H9 (cell line): ENCODE data around the gene CDC37L1. TPM values are rescaled to one million over a fixed set of nuclear protein-coding genes. Genes with fewer than 3 reads are reported as not detected.

ENCODE experiments used
- DNase-seq: peaks from one replicate; pipeline ENCODE4 v3.0.0-alpha.2; 2017
- H2AFZ ChIP-seq: one replicate; pipeline ENCODE4 v1.6.1; 2013; ENCODE audit warnings: mild to moderate bottlenecking, low read length, control low read depth, moderate library complexity
- H2AK5ac ChIP-seq: 2 replicates; pipeline ENCODE4 v1.6.1; 2013; ENCODE audit warnings: low read length, control low read depth, mixed read lengths; ENCODE audit not compliant: insufficient read length
- H2BK120ac ChIP-seq: one replicate; pipeline ENCODE4 v1.6.1; 2013; ENCODE audit warnings: low read depth, mild to moderate bottlenecking, low read length, control low read depth, inconsistent platforms; ENCODE audit not compliant: poor library complexity, severe bottlenecking
- H2BK12ac ChIP-seq: 2 replicates; pipeline ENCODE4 v1.6.1; 2013; ENCODE audit warnings: low read length, control low read depth, mixed read lengths, low read depth; ENCODE audit not compliant: insufficient read length
- H2BK15ac ChIP-seq: 2 replicates; pipeline ENCODE4 v1.6.1; 2013; ENCODE audit warnings: low read depth, low read length, control low read depth
- H2BK20ac ChIP-seq: one replicate; pipeline ENCODE4 v1.6.1; 2013; ENCODE audit warnings: low read depth, mild to moderate bottlenecking, low read length, control low read depth, inconsistent platforms; ENCODE audit not compliant: poor library complexity, severe bottlenecking
- H2BK5ac ChIP-seq: 2 replicates; pipeline ENCODE4 v1.6.1; 2013; ENCODE audit warnings: low read length, control low read depth, mixed read lengths; ENCODE audit not compliant: insufficient read length
- H3K14ac ChIP-seq: 2 replicates; pipeline ENCODE4 v1.6.1; 2013; ENCODE audit warnings: low read length, control low read depth; ENCODE audit not compliant: insufficient read depth
- H3K18ac ChIP-seq: 2 replicates; pipeline ENCODE4 v1.6.1; 2013; ENCODE audit warnings: low read depth, mild to moderate bottlenecking, mixed read lengths, low read length, control low read depth; ENCODE audit not compliant: insufficient read length
- H3K23ac ChIP-seq: 2 replicates; pipeline ENCODE4 v1.6.1; 2013; ENCODE audit warnings: low read length, control low read depth, mixed read lengths, low read depth; ENCODE audit not compliant: insufficient read length
- H3K23me2 ChIP-seq: 2 replicates; pipeline ENCODE4 v1.6.1; 2013; ENCODE audit warnings: low read depth, mild to moderate bottlenecking, mixed read lengths, low read length, control low read depth; ENCODE audit not compliant: insufficient read length, poor library complexity, severe bottlenecking
- H3K27ac ChIP-seq: 2 replicates; pipeline ENCODE4 v1.5.1; 2013; ENCODE audit warnings: low read length, control low read depth, mixed read lengths, low read depth; ENCODE audit not compliant: insufficient read length
- H3K27me3 ChIP-seq: 2 replicates; pipeline ENCODE4 v1.6.1; 2013; ENCODE audit warnings: low read length, control low read depth, inconsistent platforms; ENCODE audit not compliant: insufficient read depth
- H3K4ac ChIP-seq: 2 replicates; pipeline ENCODE4 v1.6.1; 2013; ENCODE audit warnings: low read depth, mild to moderate bottlenecking, control low read depth, inconsistent platforms, low read length, moderate library complexity
- H3K4me1 ChIP-seq: 2 replicates; pipeline ENCODE4 v1.6.1; 2013; ENCODE audit warnings: low read length, control low read depth, inconsistent platforms; ENCODE audit not compliant: insufficient read depth
- H3K4me2 ChIP-seq: 2 replicates; pipeline ENCODE4 v1.6.1; 2013; ENCODE audit warnings: low read length, control low read depth, mixed read lengths; ENCODE audit not compliant: insufficient read length, insufficient read depth
- H3K56ac ChIP-seq: 2 replicates; pipeline ENCODE4 v1.6.1; 2013; ENCODE audit warnings: low read depth, mild to moderate bottlenecking, mixed read lengths, low read length, control low read depth; ENCODE audit not compliant: insufficient read length
- H3K79me1 ChIP-seq: 2 replicates; pipeline ENCODE4 v1.6.1; 2013; ENCODE audit warnings: low read depth, mild to moderate bottlenecking, moderate library complexity, low read length, control low read depth, inconsistent platforms; ENCODE audit not compliant: insufficient read depth, poor library complexity, severe bottlenecking
- H3K79me2 ChIP-seq: 2 replicates; pipeline ENCODE4 v1.6.1; 2013; ENCODE audit warnings: low read length, control low read depth, inconsistent platforms; ENCODE audit not compliant: insufficient read depth
- H3K9ac ChIP-seq: 2 replicates; pipeline ENCODE4 v1.6.1; 2013; ENCODE audit warnings: low read length, control low read depth, mixed read lengths; ENCODE audit not compliant: insufficient read length; ENCODE audit errors: extremely low read depth
- H3K9me3 ChIP-seq: one replicate; pipeline ENCODE4 v1.6.1; 2013; ENCODE audit warnings: low read depth, low read length, inconsistent platforms; ENCODE audit not compliant: control insufficient read depth
- H3T11ph ChIP-seq: one replicate; pipeline ENCODE4 v1.6.1; 2013; ENCODE audit warnings: mild to moderate bottlenecking, low read length, control low read depth, inconsistent platforms
- H4K20me1 ChIP-seq: one replicate; pipeline ENCODE4 v1.6.1; 2013; ENCODE audit not compliant: control insufficient read depth, insufficient read length, insufficient read depth
- H4K5ac ChIP-seq: 2 replicates; pipeline ENCODE4 v1.6.1; 2013; ENCODE audit warnings: low read depth, mild to moderate bottlenecking, mixed read lengths, low read length, control low read depth; ENCODE audit not compliant: insufficient read length
- H4K8ac ChIP-seq: replicated peaks from 2 replicates; pipeline ENCODE4 v1.6.1; 2013; ENCODE audit warnings: low read length, control low read depth, mixed read lengths, low read depth; ENCODE audit not compliant: insufficient read length
- H4K91ac ChIP-seq: 2 replicates; pipeline ENCODE4 v1.6.1; 2013; ENCODE audit warnings: low read depth, mild to moderate bottlenecking, moderate library complexity, mixed read lengths, low read length, control low read depth; ENCODE audit not compliant: insufficient read length
- H3K27ac Mint-ChIP-seq, 3 experiments: 2 replicates in 2 of 3; 3 replicates in 1 of 3; pipeline ENCODE4 v1.8.0; 2020 to 2021; ENCODE audit warnings: mixed read lengths in 3 of 3, mild to moderate bottlenecking in 1 of 3, moderate library complexity in 1 of 3
- H3K27me3 Mint-ChIP-seq: 2 replicates; pipeline ENCODE4 v1.8.0; 2021; ENCODE audit warnings: low read depth, mild to moderate bottlenecking, moderate library complexity, mixed read lengths
- H3K36me3 Mint-ChIP-seq, 3 experiments: 2 replicates in 2 of 3; 3 replicates in 1 of 3; pipeline ENCODE4 v1.8.0; 2020 to 2021; ENCODE audit warnings: low read depth in 3 of 3, mixed read lengths in 3 of 3; ENCODE audit not compliant: insufficient read depth in 1 of 3
- H3K4me1 Mint-ChIP-seq, 2 experiments: 2 replicates each; pipeline ENCODE4 v1.8.0; 2020; ENCODE audit warnings: mixed read lengths in 2 of 2
- H3K4me3 Mint-ChIP-seq, 2 experiments: 2 replicates in 1 of 2; 3 replicates in 1 of 2; pipeline ENCODE4 v1.8.0; 2020 to 2021; ENCODE audit warnings: mild to moderate bottlenecking in 2 of 2, mixed read lengths in 2 of 2, moderate library complexity in 1 of 2
- H3K9me3 Mint-ChIP-seq, 2 experiments: 2 replicates in 1 of 2; 3 replicates in 1 of 2; pipeline ENCODE4 v1.8.0; 2020; ENCODE audit warnings: mild to moderate bottlenecking in 2 of 2, mixed read lengths in 2 of 2, moderate library complexity in 1 of 2
- total RNA-seq: library from RNA; stranded (reverse); gene quantifications from 2 replicates; pipeline ENCODE4 v1.2.1, GENCODE V29; 2021
- TF ChIP-seq, protein P1 (sequence below): fragments of 200-600 bp; sonication (generic); conservative IDR thresholded peaks from 3 replicates; pipeline ENCODE4 v1.8.0; 2021; ENCODE audit warnings: antibody characterized with exemption, mild to moderate bottlenecking

The CDC37L1 gene
- total RNA-seq, 1 experiment from 2014 or later, result 17.6 TPM

GRCh38 chr9:4709380-4709779 lies 30.0 kb downstream of the CDC37L1 start:
- Histone ChIP-seq H4K20me1 (no peaks in the 10 kb centered on the region), H3K23me2 (no peaks in the 10 kb centered on the region), H4K91ac (no peak overlapping the region), H3K56ac (no peak overlapping the region), H3T11ph (no peak overlapping the region), H3K9ac (no peak overlapping the region), H3K9me3 (no peaks in the 10 kb centered on the region), H3K79me2 (no peaks in the 10 kb centered on the region), H3K4me1 (no peaks in the 10 kb centered on the region), H3K4me2 (no peak overlapping the region), H2AK5ac (no peak overlapping the region), H2AFZ (no peak overlapping the region), H3K27me3 (no peaks in the 10 kb centered on the region), H2BK12ac (no peak overlapping the region), H3K14ac (no peak overlapping the region), H2BK5ac (no peak overlapping the region), H3K27ac (no peak overlapping the region), H3K23ac (no peak overlapping the region), H3K18ac (no peak overlapping the region), H2BK20ac (no peak overlapping the region), H2BK120ac (no peak overlapping the region), H3K4ac (no peak overlapping the region), H3K79me1 (no peaks in the 10 kb centered on the region), H4K5ac (no peak overlapping the region), H2BK15ac (no peak overlapping the region), H4K8ac (no peak overlapping the region)
- no peak overlapping the region for H3K27ac Mint-ChIP-seq
- no peak overlapping the region for H3K4me3 Mint-ChIP-seq
- no peaks in the 10 kb centered on the region for H3K4me1 Mint-ChIP-seq
- H3K36me3 Mint-ChIP-seq, result peaks cover 9 to 51% (median 17%) of the 10 kb centered on the region in 3 experiments; a peak in 5 of 7 replicates
- DNase-seq, result no peak
- H3K27me3 Mint-ChIP-seq, result no peaks in the 10 kb centered on the region
- H3K9me3 Mint-ChIP-seq, result peaks cover 4 to 6% of the 10 kb centered on the region in 2 experiments; a peak in 3 of 5 replicates
- TF ChIP-seq, protein P1, sequence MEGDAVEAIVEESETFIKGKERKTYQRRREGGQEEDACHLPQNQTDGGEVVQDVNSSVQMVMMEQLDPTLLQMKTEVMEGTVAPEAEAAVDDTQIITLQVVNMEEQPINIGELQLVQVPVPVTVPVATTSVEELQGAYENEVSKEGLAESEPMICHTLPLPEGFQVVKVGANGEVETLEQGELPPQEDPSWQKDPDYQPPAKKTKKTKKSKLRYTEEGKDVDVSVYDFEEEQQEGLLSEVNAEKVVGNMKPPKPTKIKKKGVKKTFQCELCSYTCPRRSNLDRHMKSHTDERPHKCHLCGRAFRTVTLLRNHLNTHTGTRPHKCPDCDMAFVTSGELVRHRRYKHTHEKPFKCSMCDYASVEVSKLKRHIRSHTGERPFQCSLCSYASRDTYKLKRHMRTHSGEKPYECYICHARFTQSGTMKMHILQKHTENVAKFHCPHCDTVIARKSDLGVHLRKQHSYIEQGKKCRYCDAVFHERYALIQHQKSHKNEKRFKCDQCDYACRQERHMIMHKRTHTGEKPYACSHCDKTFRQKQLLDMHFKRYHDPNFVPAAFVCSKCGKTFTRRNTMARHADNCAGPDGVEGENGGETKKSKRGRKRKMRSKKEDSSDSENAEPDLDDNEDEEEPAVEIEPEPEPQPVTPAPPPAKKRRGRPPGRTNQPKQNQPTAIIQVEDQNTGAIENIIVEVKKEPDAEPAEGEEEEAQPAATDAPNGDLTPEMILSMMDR, result no peak
